GM19351 (cell line): ENCODE results near the gene SLC12A9.
"Not testable (repeated sequence)": the region's sequence is repeated elsewhere in the genome, so short reads cannot be mapped to it uniquely, and the experiment has no call there.

Source experiments
- ATAC-seq: cut with Tn5 transposase; IDR thresholded peaks from one replicate; pipeline ENCODE4 v1.9.1; 2021; ENCODE audit warnings: mild to moderate bottlenecking, moderate library complexity; ENCODE audit not compliant: unreplicated experiment

The SLC12A9 gene

GRCh38 chr7:100852048-100852872 is at the start of gene SLC12A9:
TSS of gene SLC12A9 (plus strand) at chr7:100852713. CDS start at chr7:100854198, 1,485 bp downstream.
- peak; percentile 87 for ATAC-seq

GRCh38 chr7:100802951-100803350 is 49.6 kb upstream of the SLC12A9 start:
- no peak for ATAC-seq

GRCh38 chr7:100803398-100804161 is 48.9 kb upstream of the SLC12A9 start:
- ATAC-seq, result peak; percentile 96

- no peak for ATAC-seq
These were observed 47.7 kb upstream of the SLC12A9 start for GRCh38 chr7:100804681-100805431.

- ATAC-seq, result no peak
These were observed 46.2 kb upstream of the SLC12A9 start for GRCh38 chr7:100806276-100806675.

- not testable (repeated sequence) for ATAC-seq
These were observed 45.6 kb upstream of the SLC12A9 start for GRCh38 chr7:100806883-100807282.

- no peak for ATAC-seq
These were observed 44.1 kb upstream of the SLC12A9 start for GRCh38 chr7:100808354-100808875.

- ATAC-seq, result no peak
These were observed 41.0 kb upstream of the SLC12A9 start for GRCh38 chr7:100811480-100811879.

GRCh38 chr7:100812729-100813128 is 39.8 kb upstream of the SLC12A9 start:
- no peak for ATAC-seq

GRCh38 chr7:100816515-100816914 is 36.0 kb upstream of the SLC12A9 start:
- not testable (repeated sequence) for ATAC-seq

- no peak for ATAC-seq
These were observed 35.4 kb upstream of the SLC12A9 start for GRCh38 chr7:100817097-100817496.

- ATAC-seq, result no peak
These were observed 34.1 kb upstream of the SLC12A9 start for GRCh38 chr7:100818366-100818765.

GRCh38 chr7:100818825-100819224 is 33.7 kb upstream of the SLC12A9 start:
- ATAC-seq, result no peak

- ATAC-seq, result no peak
These were observed 32.9 kb upstream of the SLC12A9 start for GRCh38 chr7:100819586-100819985.

GRCh38 chr7:100822236-100823139 is 30.0 kb upstream of the SLC12A9 start:
- ATAC-seq, result no peak

- ATAC-seq, result no peak
These were observed 29.4 kb upstream of the SLC12A9 start for GRCh38 chr7:100823140-100823525.

GRCh38 chr7:100823534-100823933 is 29.0 kb upstream of the SLC12A9 start:
- no peak for ATAC-seq

GRCh38 chr7:100824499-100825214 is 27.9 kb upstream of the SLC12A9 start:
- no peak for ATAC-seq

- no peak for ATAC-seq
These were observed 27.3 kb upstream of the SLC12A9 start for GRCh38 chr7:100825215-100825671.
